ENCODE measurements around the gene PHYHD1.

PHYHD1 gene

DNA sequence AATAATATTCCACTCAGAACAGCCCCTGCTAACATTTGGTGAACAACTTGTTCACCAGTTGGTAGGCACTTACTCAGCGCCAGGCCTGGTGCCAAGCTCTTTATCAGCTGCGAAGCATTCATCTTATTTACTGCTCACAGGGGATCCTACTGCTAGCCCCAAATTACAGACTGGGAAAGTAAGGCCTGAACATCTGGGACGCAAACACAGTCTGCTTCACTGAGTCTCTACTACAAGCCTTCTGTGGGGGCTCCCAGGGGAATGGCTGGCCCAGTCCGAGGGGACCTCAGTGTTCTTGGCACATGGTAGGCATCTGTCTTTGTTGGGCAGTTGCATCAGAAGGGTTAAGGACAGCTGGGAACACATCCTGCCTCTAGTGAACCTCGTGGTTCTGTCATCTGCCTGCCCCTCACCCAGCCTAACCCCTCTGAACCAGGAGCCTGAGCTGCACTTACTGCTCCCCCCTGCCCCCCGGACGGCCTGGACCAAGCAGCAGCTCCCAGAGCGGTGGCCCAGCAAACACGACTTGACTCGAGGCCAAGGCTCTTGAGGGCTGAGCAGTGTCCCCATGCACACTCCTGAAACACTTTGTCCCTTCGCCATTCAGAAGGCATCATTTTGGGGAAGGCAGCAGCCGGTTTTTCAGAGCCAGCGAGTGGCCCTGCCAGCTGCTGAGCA is at the start of gene PHYHD1:
PHYHD1 (plus strand) TSS at position 602 of the 678 bp plus-strand sequence. CDS start 1,342 bp downstream, outside the sequence.
- DNase-seq = no peak

DNA sequence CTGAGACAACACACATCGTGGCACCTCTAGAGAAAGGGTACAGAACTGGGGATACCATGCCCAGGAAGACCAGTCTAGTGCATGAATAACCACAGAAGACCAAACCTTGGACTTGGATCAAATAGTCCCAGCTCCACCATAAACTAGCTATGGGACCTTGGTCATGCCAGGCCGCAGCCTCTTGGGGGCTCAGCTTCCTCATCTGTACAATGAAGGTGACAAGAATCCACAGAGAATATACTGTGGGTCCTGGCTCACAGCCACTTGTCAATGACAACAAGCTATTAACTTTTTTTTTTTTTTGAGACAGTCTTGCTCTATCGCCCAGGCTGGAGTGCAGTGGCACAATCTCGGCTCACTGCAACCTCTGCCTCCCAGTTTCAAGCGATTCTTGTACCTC is 42.9 kb upstream of the PHYHD1 start:
- DNase-seq = no peak

DNA sequence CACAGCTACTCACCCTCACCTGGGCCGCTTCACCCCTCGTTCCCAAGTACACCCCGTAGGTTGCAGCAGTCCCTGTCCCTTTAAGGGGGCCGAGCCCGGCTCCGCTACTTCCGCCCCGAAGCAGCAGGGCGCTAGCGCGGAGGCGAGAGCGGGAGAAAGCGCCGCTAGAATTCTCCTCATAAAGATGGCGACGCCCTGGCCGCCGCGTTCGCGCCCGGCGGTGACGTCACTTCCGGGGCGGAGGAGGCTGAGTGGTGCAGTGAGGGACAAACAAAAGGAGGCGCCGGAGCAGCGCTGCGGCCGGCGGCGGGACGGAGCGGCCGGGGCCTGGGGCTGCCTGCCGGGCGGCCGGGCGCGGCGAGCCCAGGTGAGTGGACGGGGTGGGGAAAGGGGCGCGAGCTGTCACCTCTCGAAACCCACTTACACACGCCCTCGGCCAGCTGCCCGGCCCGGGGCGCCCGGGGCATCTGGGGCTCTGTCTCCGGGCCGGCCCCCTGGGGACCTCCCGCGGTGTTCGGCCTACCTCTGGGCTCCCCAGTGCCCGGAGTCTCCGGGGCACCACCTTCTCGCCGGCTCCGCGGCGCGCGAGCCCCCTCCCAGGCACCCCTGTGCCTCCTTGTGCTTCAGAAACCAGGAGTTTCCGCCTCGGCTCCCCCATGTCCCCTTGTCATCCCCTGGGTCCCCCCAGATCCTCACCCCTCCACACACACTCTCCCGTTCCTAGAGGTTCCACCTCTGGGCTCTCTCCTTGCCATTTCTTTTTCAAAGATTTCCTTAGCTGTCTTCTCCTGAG is 38.7 kb upstream of the PHYHD1 start, which contains the start of the genes KYAT1 and LRRC8A:
KYAT1 (minus strand) TSS at position 67 of the 793 bp plus-strand sequence. CDS start 36,545 bp downstream, outside the sequence.
LRRC8A (plus strand) TSS at position 250 of the 793 bp plus-strand sequence. CDS start 25,032 bp downstream, outside the sequence.
- DNase-seq = peak; percentile 100

DNA sequence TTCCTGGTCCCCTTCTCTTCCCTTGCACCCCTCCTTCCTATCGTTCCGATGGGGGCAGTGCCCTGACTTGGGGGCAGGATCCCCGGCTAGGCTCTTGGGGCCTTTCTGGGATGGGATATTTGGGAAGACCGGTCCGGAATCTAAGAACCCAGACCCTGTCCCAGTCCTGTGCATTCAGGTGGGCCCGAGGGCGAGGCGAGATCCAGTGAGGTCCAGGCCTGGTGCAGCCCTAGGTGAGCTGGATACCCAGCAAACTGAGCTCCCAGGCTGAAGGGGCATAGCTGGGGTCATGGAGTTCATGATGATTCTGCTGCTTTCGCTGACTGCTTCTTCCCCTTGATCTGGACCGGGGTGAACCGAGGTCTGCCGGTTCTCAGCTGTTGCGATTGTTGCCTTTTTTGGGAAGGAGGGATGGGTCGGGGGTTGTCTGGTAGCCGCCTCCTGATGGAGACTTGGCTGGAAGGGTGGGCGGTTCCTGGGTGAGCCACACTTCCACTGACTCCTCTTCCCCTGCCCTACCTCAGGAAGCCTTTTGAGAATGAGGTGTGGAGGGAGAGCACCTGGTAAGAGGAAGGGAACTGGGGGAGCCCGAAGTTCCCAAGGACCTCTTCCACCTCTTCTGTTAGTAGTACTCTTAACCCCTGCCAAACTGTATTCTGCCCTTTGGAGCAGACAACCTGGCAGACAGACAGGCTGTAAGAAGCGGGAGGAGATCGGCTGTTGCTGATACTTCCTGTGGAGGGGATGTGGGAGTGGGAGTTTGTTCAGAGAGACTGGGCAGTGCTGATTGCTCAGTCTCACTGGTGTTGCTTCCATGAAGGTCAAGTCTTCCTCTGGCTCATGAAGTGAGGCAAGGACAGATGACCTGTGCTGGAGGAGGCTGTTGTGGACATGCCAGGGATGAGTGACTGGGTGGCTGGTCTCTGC is 37.8 kb upstream of the PHYHD1 start:
- peak; percentile 39 for DNase-seq

DNA sequence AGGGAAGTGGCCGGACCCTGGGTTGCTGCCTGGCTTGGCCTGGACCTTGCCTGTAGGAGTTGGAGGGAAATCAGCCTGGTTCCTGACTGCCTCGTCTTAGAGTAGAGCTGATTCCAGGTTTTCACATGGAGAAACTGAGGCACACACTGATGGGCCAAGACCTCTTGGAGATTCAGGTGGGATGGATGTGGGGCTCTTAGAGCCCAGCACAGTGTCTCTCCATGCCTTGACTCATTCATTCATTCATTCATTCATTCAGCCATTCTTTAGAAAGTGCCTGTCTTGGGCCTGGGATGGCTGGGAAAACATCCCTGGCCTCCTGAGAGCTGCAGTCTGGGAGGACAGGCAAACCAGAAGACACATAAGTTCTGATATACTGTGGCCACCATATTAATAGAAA is 36.6 kb upstream of the PHYHD1 start:
- no peak for DNase-seq

DNA sequence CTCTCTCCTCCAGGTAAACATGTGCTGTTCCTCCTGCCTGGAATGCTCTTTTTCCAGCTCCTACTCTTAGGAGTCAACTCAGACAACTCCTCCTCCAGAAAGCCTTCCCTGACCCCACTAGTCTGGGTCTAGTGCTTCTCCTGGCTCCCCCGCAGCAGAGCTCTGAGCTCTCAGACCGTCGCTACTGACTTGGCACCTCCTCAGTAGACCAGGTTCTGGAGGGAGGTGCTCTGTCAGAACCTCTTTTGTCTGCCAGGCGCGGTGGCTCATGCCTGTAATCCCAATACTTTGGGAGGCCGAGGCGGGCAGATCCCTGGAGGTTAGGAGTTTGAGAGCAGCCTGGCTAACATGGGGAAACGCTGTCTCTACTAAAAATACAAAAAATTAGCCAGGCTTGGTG is 35.4 kb upstream of the PHYHD1 start:
- no peak for DNase-seq

DNA sequence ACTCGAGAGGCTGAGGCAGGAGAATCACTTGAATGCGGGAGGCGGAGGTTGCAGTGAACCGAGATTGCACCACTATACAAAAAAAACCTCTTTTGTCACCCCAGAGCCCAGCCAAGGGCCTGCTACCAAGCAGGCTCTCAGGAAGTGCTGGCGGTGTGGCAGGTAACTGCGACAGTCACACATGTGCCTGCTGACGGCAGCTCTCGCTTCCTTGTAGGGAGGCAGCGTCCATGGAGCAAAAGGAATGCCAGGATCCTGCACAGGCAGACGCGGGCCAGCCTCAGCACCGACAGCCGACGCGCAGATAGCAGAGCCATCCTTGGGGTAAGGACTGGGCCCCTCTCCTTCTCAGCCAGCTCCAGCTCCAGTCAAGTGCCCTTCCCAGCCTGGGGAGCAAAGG is 35.0 kb upstream of the PHYHD1 start:
- no peak for DNase-seq

DNA sequence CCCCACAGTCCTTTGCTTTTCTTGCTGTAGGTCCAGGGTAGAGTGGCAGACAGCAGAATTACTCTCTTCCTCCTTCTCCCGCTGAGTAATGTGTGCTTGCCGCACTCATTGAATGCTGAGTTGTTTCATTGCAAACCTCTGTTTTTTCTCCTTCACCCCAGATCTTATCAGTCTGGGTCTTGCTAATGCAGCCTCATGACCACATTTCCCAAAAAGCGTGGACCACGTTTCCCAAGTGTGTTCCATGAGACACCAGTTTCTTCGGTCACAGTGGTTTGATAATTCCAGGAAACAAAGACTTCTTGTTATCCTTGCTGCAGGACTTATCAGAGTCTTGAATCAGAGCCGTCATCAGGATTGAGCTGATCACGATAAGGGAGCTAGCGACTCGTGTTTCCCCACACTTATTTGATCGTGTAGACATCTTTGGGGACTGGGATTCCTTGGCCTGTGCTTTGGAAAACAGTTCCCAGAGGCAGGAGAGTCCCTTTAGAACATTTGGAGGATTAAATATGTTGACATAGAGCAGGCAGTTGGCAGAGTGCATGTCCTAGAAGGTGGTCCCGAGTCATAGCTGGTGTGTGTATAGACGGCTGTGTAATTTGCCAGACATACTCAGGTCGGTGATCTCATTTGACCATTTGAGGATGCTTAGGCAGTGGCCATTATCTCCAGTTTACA is 34.4 kb upstream of the PHYHD1 start:
- no peak for DNase-seq

DNA sequence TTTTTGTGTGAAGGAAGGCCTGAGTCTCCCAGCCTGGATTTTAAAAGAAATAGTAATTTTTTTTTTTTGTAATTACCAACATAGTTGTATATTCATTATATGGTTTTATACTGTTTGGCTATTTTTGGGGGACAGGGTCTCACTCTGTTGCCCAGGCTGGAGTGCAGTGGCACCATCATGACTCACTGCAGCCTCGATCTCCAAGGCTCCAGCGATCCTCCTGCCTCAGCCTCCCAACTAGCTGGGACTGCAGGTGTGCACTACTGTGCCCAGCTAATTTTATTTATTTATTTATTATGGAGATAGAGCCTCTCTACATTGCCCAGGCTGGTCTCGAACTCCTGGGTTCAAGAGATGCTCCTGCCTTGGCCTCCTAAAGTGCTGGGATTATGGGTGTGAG is 33.7 kb upstream of the PHYHD1 start:
- no peak for DNase-seq

DNA sequence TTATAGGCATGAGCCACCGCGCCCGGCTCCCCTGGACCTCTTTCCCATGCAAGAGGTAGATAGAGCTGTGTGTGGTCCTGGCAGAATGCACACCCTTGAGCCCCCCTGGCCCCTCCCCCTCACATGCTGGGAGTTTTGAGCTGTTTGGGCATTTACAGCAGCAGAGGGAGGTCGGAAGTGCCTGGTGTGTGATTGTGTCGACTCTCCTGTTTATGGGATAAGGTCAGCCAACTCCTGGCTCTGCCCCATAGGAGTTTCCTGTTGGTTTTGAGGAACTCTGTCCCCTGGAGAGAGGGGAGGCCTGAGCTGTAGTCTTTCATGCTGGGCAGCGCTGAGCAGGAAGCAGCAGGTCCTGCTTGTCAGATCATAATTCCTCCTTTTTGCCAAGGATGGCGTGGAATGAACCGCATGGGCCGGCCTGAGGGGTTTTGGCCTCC is 32.9 kb upstream of the PHYHD1 start:
- no peak for DNase-seq

DNA sequence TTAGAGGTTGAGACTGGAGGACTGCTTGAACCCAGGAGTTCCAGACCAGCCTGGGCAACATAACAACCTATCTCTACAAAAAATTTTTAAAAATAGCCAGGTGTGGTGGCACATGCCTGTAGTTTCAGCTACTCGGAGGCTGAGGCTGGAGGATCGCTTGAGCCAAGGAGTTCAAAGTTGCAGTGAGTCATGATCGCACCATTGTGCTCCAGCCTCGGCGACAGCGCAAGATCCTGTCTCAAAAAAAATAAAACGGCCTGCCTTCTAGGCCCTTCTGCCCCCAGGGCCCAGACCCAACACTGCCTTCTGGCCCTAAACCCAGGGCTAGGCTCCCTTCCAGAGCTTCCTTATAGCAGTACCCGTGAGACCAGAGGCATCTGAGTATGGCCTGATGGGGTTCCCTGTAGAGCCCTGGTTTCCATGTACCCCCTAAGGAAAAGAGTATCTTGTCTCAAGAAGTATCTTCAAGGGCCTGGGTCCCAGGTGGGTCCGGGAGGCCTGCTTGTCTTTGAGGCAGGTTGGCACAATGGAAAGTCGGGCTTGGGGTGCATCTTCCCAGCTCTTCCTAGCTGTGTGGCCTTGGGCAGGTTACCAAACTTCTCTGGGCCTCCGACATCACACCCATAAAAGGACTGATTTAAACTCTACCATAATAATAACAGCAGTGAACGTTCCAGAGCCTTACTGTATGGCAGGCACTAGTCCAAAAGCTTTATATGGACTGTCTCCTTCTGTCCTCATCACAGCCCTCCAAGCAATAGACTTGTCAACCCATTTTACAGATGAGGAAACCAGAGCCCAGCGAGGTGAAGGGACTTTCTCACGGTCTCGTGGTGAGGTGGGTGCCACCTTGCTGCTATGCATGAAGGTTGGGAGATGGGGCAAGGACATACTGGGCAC is 29.2 kb upstream of the PHYHD1 start:
- no peak for DNase-seq

DNA sequence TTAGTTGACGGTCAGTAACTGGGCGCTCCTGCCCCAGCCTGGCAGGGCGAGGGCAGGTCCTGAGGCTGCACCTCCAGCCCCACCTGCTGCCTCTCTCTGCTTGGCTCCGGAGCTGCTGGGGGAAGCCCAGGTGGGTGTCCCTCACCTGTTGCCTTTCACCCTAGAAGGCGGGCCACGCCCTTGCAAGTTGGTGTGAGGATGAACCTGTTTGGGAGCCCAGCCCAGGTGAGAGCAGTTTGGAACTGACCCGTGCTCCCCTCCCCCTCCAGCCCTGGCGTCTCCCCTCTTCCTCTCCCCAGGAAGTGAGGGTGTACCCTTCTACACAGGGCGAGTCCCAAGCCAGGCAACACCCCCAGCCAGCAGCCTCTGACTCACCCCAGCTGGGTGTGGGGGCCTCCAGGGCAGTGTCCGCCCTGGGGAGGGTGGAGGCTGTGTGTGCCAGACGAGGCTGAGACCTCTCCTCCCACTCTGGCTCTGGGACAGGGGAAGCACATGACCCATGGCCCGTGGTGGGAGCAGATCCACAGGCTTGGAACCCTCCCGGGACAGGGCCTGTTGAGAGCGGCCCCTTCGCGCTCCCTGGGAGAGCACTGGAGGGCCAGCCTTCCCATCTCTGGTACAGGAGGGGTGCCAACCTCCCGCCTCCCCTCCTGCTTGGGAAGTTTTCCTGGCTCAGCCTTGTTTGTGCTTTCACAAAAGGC is 28.4 kb upstream of the PHYHD1 start:
- no peak for DNase-seq

DNA sequence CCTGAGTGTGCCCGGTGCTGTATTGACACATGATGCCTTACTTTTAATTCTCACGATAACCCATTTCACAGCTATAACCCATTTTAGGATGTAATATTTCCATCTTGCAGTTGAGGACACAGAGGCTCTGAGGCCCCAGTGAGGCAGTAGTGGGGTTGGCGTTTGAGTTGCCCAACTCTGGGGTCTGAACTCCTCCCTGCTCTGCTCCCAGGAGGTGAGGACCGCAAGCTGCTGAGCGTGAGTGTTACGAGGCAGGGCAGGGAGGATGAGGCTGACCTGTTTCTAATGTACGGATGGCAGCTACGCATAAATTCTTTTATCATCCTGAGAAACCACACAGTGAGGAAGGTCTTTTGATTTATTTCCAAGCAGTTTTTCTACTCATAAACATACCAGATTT is 27.4 kb upstream of the PHYHD1 start:
- DNase-seq = no peak

DNA sequence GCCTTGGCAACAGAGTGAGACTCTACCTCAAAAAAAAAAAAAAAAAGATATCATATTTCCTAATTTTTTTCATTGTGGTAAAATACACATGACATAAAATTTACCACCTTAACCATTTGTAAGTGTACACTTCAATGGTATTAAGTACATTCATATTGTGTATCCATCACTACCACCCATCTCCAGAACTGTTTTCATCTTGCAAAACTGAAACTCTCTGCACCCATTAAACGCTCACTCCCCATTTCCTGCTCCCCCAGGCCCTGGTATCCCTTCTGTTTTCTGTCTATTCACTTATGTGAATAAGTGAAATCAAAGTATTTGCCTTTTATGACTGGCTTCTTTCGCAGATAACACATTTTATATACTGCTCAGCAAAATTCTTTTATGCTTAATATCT is 26.0 kb upstream of the PHYHD1 start:
- DNase-seq = no peak

DNA sequence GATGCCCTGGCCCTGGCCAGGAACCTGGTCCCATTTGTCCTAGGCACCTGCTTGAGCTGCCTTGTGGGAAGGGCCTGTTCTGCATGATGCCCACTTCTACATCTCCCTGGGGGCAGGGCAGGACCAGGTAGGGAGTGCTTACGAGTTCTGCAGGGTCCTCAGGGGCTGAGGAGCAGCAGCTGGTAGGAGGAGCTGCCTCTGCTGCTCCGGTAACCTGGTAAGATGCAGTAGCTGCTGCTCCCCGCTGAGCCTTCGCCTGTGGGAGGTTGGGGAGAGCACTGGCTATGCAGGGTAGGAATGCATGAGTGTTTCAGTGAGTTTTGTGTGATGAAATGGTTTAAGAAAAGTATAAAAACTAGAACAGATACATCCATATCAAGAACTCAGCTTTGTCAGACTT is 25.2 kb upstream of the PHYHD1 start:
- no peak for DNase-seq

DNA sequence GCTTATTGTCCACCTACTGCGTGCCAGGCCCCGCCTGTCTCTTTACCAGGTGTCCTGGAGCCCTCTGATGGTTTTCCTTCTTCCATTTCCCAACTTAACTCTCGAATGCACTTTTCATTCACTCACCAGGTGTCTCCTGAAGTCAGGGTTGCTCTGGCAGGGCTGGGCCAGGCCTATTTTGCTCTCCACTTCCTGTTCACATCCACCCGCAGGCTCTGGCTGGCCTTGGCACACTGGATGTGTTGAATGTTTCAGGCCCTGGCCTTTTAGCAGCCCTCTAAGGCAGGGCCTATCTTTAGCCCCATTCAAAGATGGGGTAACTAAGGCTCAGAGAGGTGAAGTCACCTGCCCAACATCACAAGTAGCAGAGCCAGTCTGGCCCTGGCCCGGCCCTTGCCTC is 22.4 kb upstream of the PHYHD1 start:
- DNase-seq = no peak

DNA sequence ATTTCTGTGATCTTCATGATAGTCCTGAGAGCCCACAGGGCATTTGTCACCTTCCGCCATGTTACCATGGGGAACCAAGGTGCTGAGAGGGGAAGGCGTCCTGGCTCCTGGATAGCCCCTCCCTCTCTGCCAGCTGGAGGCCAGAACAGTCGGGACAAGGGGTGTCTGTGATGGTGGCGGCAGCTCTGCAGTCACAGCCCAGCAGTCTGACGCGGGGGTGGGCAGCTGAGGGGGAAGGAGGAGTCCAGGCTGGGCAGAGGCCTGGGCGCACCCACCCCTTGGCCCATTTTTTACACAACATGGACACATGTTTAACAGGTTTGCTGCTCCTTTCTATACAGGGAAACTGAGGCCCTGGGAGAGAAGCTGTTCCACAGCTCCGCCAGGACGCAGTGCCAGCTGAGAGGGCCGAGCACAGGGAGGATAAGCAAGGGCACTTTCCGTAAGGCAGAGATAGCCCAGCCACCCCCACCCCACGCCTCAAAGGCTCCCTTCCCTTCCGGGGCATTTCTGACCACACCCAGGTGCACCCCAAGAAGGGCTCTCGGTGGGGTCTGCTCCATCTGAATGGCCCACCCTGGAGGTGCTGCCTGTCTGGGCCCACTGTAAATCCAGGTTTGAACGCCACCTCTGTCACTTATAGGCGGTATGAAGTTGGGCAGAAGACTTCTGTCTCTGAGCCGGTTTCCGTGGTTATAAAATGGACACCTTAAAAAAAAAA is 21.8 kb upstream of the PHYHD1 start:
- DNase-seq = no peak

DNA sequence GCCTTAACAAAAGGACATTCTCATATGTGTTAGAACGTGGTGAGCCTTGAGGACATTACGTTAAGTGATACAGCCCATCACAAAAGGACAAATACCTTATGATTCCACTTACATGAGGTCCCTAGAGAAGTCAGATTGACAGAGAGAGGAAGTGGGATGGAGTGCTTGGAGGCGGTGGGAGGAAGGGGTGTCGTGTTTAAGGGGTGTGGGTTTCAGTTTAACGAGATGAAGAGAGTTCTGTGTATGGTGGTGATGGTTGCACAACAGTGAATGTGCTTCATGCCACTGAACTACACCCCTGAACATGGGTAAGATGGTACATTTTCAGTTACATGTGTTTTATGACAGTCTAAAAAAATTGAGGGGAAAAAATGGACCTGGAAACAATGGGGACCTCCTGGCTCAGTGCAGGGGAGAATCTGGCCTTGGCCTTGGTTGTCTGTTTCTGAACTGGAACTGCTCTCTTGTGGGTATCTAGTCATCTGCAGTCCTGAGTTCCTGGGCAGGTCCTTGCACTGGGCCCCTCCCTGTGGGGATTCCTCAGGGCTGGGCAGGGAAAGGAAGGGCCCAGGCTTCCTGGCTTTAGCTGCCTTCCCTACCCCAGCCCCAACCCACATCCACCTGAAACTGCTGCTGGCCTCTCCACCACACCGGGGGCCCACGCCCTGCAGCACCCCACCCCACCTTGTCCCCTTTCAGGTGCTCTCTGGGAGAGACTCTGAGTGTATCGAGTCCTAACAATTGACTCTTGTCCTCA is 21.0 kb upstream of the PHYHD1 start:
- DNase-seq = no peak

DNA sequence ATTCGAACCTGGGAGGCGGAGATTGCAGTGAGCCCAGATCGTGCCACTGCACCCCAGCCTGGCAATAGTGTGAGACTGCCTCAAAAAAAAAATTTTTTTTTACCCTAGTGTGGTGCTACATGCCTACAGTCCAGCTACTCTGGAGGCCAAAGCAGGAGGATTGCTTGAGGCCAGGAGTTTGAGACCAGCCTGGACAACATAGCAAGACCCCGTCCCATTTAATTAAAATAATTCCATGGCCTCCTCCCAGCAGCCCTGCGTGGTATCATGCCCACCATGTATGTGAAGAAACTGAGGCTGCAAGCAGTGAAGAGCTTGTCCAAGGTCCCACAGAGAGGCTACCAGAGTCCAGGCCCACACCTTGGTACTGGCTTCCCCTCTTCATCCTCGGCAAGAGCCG is 19.4 kb upstream of the PHYHD1 start:
- no peak for DNase-seq

Data from RPMI8226 (cell line).